Lower lobe of right lung (tissue), 2 donors: ENCODE data around the gene SDC4. TPM values are rescaled to one million over a fixed set of nuclear protein-coding genes. Genes with fewer than 3 reads are reported as not detected.
A peak's percentile ranks its signal among the peaks of the same experiment; 100 is the strongest.

Experiments used
- ATAC-seq, 2 donors: fragments of 200-7000 bp; cut with Tn5 transposase; one replicate each; pipeline ENCODE4 v1.9.1; 2020 to 2022; ENCODE audit warnings: mild to moderate bottlenecking in 2 of 2, moderate library complexity in 2 of 2
- DNase-seq: peaks from one replicate; pipeline ENCODE4 v3.0.0-alpha.2; 2020
- H3K27ac ChIP-seq: fragments of 200-600 bp; one replicate; pipeline ENCODE4 v1.8.0; 2022
- H3K27me3 ChIP-seq: fragments of 200-600 bp; one replicate; pipeline ENCODE4 v1.8.0; 2022; ENCODE audit warnings: low read depth
- H3K36me3 ChIP-seq: fragments of 200-600 bp; one replicate; pipeline ENCODE4 v1.8.0; 2022; ENCODE audit warnings: mild to moderate bottlenecking
- H3K4me1 ChIP-seq: fragments of 200-600 bp; one replicate; pipeline ENCODE4 v1.8.0; 2022
- H3K4me3 ChIP-seq: fragments of 200-600 bp; one replicate; pipeline ENCODE4 v1.8.0; 2022; ENCODE audit warnings: mild to moderate bottlenecking
- H3K9me3 ChIP-seq: fragments of 200-600 bp; one replicate; pipeline ENCODE4 v1.8.0; 2022
- intact Hi-C: fragments of 100-400 bp; cut with DNase I; formaldehyde crosslinking; loops from one replicate; pipeline ENCODE4 v1.11.0; 2022
- total RNA-seq: library from RNA; stranded (reverse); fragmentation: NEBNext Ultra II Directional; extraction: Animal tissue kit (Norgen Biotek cat#: 25700); gene quantifications from one replicate; pipeline ENCODE4 v1.2.1, GENCODE V29; 2021
- TF ChIP-seq, protein P1 (sequence below): fragments of 200-600 bp; IDR thresholded peaks from one replicate; pipeline ENCODE4 v1.8.0; 2022; ENCODE audit warnings: antibody characterized with exemption, mild to moderate bottlenecking
- donor health status: DM: no; HTN: yes; CAD: no; lungs with severe emphysema.

Gene SDC4
- total RNA-seq, 1 donor from 2014 or later = 259 TPM

DNA sequence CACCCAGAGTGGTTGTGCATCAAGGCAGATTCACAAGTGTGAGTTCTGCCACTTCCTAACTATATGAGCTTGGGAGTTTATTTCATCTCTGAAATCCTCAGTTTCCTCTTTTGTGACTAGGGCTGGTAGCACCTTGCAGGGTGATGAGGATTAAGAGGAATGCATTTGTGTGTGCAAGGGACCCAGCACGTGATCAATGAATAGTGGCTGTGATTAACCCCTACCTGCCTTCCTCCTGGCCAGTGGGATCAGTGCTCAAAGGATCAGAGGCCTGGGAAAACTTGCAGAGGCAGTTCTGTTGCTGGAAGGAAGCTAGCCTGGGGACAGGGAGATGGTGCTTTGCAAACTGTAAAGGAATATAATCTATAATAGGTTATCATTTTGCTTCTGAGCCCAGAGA is 7.3 kb downstream of the SDC4 start:
- Histone ChIP-seq H3K27me3 (no peaks in the 10 kb centered on the region), H3K4me3 (peak overlapping the region; percentile 4), H3K36me3 (peaks cover 28% of the 10 kb centered on the region), H3K27ac (peak overlapping the region; percentile 79), H3K9me3 (no peaks in the 10 kb centered on the region), H3K4me1 (peaks cover 95% of the 10 kb centered on the region)
- intact Hi-C loops = no loop called here
- no peak for DNase-seq
- ATAC-seq = no peak
- TF ChIP-seq, protein P1, sequence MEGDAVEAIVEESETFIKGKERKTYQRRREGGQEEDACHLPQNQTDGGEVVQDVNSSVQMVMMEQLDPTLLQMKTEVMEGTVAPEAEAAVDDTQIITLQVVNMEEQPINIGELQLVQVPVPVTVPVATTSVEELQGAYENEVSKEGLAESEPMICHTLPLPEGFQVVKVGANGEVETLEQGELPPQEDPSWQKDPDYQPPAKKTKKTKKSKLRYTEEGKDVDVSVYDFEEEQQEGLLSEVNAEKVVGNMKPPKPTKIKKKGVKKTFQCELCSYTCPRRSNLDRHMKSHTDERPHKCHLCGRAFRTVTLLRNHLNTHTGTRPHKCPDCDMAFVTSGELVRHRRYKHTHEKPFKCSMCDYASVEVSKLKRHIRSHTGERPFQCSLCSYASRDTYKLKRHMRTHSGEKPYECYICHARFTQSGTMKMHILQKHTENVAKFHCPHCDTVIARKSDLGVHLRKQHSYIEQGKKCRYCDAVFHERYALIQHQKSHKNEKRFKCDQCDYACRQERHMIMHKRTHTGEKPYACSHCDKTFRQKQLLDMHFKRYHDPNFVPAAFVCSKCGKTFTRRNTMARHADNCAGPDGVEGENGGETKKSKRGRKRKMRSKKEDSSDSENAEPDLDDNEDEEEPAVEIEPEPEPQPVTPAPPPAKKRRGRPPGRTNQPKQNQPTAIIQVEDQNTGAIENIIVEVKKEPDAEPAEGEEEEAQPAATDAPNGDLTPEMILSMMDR = no peak

DNA sequence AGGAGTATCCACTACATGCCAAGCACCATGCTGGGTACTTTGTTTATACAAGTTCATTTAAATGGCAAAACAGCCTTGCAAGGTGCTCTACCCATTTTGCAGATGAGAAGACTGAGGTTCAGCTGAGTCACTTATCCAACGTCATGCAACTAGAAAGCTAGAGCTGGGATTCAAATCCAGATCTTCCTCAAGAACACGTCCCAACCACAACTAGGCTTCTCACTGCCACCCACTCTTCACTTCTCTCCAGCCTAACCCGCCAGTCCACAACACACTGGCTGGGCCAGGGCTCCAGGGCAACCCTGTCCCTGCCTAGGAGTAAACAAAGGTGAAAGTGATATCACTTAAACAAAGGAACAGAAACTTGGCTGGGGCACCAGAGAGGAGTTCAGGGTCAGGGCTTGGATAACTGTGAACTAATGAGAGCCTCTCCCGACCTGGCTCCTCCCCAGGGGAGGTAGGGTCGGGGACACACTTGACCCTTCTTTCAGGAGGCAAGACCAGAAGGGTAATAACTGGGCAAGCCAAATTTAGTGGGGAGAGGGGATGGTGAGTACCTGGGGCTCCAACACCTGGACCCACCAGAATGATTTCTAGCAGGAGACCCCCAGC is 7.9 kb downstream of the SDC4 start:
- no peaks in the 10 kb centered on the region for H3K27me3 ChIP-seq
- H3K4me1 ChIP-seq = peaks cover 89% of the 10 kb centered on the region
- H3K36me3 ChIP-seq = peaks cover 34% of the 10 kb centered on the region
- H3K27ac ChIP-seq = peak overlapping the region; percentile 79
- H3K4me3 ChIP-seq = peak overlapping the region; percentile 4
- intact Hi-C loops = no loop called here
- peak; percentile 71 for DNase-seq
- peak; percentile 9 to 29 for ATAC-seq
- no peaks in the 10 kb centered on the region for H3K9me3 ChIP-seq
- TF ChIP-seq, protein P1 = no peak

DNA sequence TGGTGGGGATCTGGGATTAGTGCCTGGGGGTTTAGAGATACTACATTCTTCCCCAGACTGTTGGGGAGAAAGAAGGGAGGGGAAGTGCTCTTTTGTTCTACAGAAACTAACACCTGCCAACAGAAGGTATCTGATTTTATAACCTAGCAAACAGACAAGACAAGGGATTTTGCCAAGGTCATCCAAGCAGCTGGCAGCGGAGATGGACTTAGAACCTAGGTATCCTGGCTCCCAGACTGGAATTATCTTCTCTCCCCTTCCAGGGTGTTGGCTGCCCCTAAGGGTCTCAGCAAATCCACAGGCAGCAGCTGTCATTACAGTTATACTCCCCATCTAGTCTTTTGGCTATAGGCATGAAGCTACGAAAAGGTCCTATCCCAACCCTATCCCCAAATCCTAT is 8.4 kb downstream of the SDC4 start:
- H3K4me3 ChIP-seq = no peak overlapping the region
- H3K27ac ChIP-seq = peak overlapping the region; percentile 79
- H3K9me3 ChIP-seq = no peaks in the 10 kb centered on the region
- no peaks in the 10 kb centered on the region for H3K27me3 ChIP-seq
- H3K36me3 ChIP-seq = peaks cover 40% of the 10 kb centered on the region
- DNase-seq (no peak), ATAC-seq (no peak)
- peaks cover 84% of the 10 kb centered on the region for H3K4me1 ChIP-seq
- intact Hi-C loops = no loop called here
- TF ChIP-seq, protein P1 = no peak

DNA sequence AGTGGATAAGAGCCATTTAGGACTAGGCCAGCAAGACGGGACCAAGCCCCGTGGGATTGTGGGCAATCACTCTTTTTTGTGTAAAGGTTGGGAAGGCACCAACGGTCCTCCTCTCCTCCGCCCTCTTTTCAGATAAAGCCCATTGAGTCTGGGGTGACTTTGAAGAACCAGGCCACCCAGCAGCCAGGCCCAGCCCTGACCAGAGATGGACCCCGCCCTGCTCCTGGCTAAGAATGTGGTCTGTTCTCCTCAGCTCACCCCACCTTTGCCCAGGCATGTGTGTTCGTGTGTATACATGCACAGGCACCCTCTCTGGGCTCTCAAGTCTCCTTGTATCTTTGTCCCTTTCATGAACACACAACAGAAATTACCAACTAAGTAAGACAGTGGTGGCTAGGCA is 9.1 kb downstream of the SDC4 start:
- no peak overlapping the region for H3K4me3 ChIP-seq
- intact Hi-C loops = no loop called here
- ATAC-seq (no peak), DNase-seq (no peak)
- H3K9me3 ChIP-seq = no peaks in the 10 kb centered on the region
- peaks cover 44% of the 10 kb centered on the region for H3K36me3 ChIP-seq
- TF ChIP-seq, protein P1 = no peak
- no peaks in the 10 kb centered on the region for H3K27me3 ChIP-seq
- peak overlapping the region; percentile 79 for H3K27ac ChIP-seq
- H3K4me1 ChIP-seq = peaks cover 76% of the 10 kb centered on the region

DNA sequence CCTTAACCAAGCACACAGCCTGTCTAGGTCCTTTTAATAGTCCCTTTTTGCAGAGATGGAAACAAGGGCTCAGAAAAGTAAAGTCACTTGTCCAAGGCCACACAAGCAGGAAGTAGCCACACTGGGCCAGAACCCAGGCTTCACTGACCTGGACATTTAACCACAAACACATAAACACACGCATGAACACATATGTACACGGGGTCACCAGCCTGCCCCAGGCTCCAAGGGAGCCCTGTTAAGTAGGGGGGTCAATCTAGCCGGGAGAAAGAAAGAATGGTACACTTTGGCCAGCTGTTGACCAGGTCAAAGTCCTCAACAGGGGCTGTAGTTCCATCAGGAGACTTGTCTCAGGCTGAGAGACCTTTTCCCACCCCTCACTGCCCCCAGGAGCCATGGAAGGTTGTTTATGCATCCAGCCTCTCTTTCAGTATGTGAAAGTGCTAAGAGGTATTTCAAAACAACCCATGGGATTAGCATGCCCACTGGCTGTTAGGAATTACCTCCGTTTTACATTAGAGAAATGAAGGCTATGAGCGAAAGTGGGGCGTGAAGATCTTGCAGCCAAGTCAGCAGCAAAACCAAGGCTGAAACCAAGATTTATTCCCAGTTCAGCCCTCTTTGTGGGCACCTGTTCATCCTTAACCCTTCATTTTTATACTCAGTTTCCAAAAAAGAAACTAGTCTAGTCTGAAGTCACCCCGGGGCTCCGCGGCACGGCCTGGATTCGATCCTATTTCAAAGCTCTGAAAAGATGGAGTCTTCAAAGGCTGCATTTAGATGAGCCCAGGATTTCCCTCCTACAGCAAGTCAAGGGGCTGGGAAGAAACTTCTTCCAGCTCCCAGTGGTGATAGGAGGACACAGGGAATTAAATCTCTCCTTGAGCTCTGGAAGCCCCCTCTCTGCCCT is 9.8 kb downstream of the SDC4 start:
- ATAC-seq = no peak
- intact Hi-C loops = no loop called here
- no peaks in the 10 kb centered on the region for H3K9me3 ChIP-seq
- TF ChIP-seq, protein P1 = no peak
- H3K36me3 ChIP-seq = peaks cover 52% of the 10 kb centered on the region
- no peak for DNase-seq
- H3K27me3 ChIP-seq = no peaks in the 10 kb centered on the region
- H3K4me3 ChIP-seq = no peak overlapping the region
- peak overlapping the region; percentile 79 for H3K27ac ChIP-seq
- peaks cover 69% of the 10 kb centered on the region for H3K4me1 ChIP-seq
